ENCODE measurements around the gene PLEKHA6. TPM values are rescaled to one million over a fixed set of nuclear protein-coding genes. Genes with fewer than 3 reads are reported as not detected.

PLEKHA6 gene
- polyA plus RNA-seq, 3 donors = 0.08 TPM; not detected in 1

DNA sequence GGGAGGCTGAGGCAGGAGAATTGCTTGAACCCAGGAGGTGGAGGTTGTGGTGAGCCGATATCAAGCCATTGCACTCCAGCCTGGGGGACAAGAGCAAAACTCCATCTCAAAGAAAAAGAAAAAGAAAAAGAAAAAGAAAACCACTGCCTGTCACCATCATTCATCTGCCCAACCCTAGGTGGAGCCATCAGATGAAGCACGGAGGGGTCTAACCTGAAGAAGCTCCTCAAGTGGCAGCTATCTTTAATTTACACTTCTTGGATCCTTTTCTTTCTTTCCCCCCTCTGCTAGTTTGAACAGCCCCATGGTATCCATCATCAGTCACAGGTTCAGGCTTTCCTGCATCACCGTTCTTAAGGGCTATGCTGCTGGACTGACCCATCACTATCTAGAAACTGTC lies 57.0 kb downstream of the PLEKHA6 start:
- TF ChIP-seq, protein P1, sequence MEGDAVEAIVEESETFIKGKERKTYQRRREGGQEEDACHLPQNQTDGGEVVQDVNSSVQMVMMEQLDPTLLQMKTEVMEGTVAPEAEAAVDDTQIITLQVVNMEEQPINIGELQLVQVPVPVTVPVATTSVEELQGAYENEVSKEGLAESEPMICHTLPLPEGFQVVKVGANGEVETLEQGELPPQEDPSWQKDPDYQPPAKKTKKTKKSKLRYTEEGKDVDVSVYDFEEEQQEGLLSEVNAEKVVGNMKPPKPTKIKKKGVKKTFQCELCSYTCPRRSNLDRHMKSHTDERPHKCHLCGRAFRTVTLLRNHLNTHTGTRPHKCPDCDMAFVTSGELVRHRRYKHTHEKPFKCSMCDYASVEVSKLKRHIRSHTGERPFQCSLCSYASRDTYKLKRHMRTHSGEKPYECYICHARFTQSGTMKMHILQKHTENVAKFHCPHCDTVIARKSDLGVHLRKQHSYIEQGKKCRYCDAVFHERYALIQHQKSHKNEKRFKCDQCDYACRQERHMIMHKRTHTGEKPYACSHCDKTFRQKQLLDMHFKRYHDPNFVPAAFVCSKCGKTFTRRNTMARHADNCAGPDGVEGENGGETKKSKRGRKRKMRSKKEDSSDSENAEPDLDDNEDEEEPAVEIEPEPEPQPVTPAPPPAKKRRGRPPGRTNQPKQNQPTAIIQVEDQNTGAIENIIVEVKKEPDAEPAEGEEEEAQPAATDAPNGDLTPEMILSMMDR (IDR thresholded peaks at IDR 0.05) = no peak
- Histone ChIP-seq H3K27me3 (ENCODE audit: control insufficient read depth in 2 of 2, insufficient read depth in 2 of 2, low read length in 2 of 2) (no peaks in the 10 kb centered on the region), H3K79me2 (ENCODE audit: insufficient read depth, low read length) (no peaks in the 10 kb centered on the region), H2AFZ (ENCODE audit: insufficient read depth, low read depth, low read length, poor library complexity, severe bottlenecking) (no peak overlapping the region), H3K9me3 (replicated peaks in 1 of 2; ENCODE audit: control insufficient read depth in 1 of 2, insufficient read depth in 1 of 2, low read length in 2 of 2) (no peaks in the 10 kb centered on the region), H3K4me3 (replicated peaks in 1 of 3; ENCODE audit: low read depth in 2 of 3, low read length in 3 of 3) (no peak overlapping the region), H3K36me3 (replicated peaks in 1 of 2; ENCODE audit: control insufficient read depth in 1 of 2, insufficient read depth in 2 of 2, low read length in 2 of 2) (no peaks in the 10 kb centered on the region), H3K4me2 (replicated peaks; ENCODE audit: extremely low read depth, low read length, poor library complexity, severe bottlenecking) (no peak overlapping the region), H3K9ac (ENCODE audit: insufficient read depth, low read length, poor library complexity, severe bottlenecking) (no peak overlapping the region), H4K20me1 (ENCODE audit: insufficient read depth, low read length) (no peaks in the 10 kb centered on the region), H3K4me1 (ENCODE audit: control insufficient read depth in 1 of 2, insufficient read depth in 2 of 2, low read length in 2 of 2) (no peaks in the 10 kb centered on the region), H3K27ac (ENCODE audit: low read depth in 1 of 2, low read length in 2 of 2) (no peak overlapping the region)
- Mint-ChIP-seq H3K36me3 (no peaks in the 10 kb centered on the region), H3K27me3 (ENCODE audit: low read depth in 3 of 3) (peaks cover 5 to 6% (median 5%) of the 10 kb centered on the region in 3 donors), H3K27ac (peak overlapping the region in 1 of 7 donors; percentile 40), H3K4me3 (peak overlapping the region in 1 of 2 donors; percentile 2), H3K4me1 (peaks cover 4% of the 10 kb centered on the region), H3K9me3 (peaks cover 0 to 1% (median 0%) of the 10 kb centered on the region in 7 donors)
- intact Hi-C loops (cut with micrococcal nuclease) = no loop called here
- 92% methylated on average over 2 of the region's 3 CpGs for WGBS (ENCODE audit: insufficient coverage)
- no peak for DNase-seq

DNA sequence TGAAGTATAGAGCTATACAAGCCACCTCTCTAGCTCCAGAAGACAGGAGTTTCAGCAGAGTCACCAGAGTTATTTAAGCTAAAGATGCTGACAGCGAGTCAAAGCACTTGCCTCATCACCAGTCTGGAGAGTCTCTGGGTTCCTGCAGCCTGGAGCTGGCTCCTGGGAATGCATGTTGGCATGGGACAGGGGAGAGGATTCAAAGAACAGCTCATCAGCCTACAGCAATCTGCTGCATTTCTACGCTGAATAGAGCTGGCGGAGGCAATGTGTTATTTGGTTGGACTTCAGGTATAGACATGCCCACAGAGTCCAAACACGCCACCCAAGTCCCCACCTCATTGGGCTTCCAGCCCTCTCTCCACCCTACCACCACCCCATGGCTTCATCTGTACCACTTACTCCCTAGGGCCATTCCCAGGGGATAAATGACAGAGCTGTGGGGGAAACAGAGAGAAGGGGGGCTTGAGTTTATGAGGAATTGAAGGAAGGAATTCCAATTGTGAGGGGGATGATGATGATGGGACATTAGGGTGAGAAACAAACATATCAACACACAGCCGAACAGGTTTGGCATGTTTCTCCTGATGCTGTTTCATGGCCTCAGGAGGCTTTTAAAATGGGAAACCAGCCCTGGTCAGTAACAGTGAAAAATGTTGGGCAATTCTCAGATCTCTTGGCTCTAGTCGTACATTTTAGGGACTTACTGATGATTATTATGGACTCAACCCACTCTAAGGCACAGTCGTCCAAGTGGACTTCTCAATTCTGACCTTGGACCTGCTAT lies 58.4 kb downstream of the PLEKHA6 start:
- H3K9me3 Mint-ChIP-seq = peaks cover 0 to 1% (median 0%) of the 10 kb centered on the region in 7 donors
- TF ChIP-seq, protein P1 (IDR thresholded peaks at IDR 0.05) = no peak
- no peak overlapping the region for H2AFZ ChIP-seq (ENCODE audit: insufficient read depth, low read depth, low read length, poor library complexity, severe bottlenecking)
- intact Hi-C loops (cut with micrococcal nuclease) = no loop called here
- DNase-seq = no peak
- no peaks in the 10 kb centered on the region for H3K36me3 ChIP-seq (replicated peaks in 1 of 2; ENCODE audit: control insufficient read depth in 1 of 2, insufficient read depth in 2 of 2, low read length in 2 of 2)
- no peaks in the 10 kb centered on the region for H3K27me3 ChIP-seq (ENCODE audit: control insufficient read depth in 2 of 2, insufficient read depth in 2 of 2, low read length in 2 of 2)
- no peak overlapping the region for H3K4me3 ChIP-seq (replicated peaks in 1 of 3; ENCODE audit: low read depth in 2 of 3, low read length in 3 of 3)
- no peaks in the 10 kb centered on the region for H3K79me2 ChIP-seq (ENCODE audit: insufficient read depth, low read length)
- no peak overlapping the region for H3K4me2 ChIP-seq (replicated peaks; ENCODE audit: extremely low read depth, low read length, poor library complexity, severe bottlenecking)
- no peaks in the 10 kb centered on the region for H3K36me3 Mint-ChIP-seq
- peaks cover 0 to 2% of the 10 kb centered on the region in 2 donors for H3K4me1 ChIP-seq (ENCODE audit: control insufficient read depth in 1 of 2, insufficient read depth in 2 of 2, low read length in 2 of 2)
- H3K9me3 ChIP-seq (replicated peaks in 1 of 2; ENCODE audit: control insufficient read depth in 1 of 2, insufficient read depth in 1 of 2, low read length in 2 of 2) = no peaks in the 10 kb centered on the region
- peaks cover 5% of the 10 kb centered on the region in 3 donors for H3K27me3 Mint-ChIP-seq (ENCODE audit: low read depth in 3 of 3)
- no peaks in the 10 kb centered on the region for H4K20me1 ChIP-seq (ENCODE audit: insufficient read depth, low read length)
- no peak overlapping the region for H3K27ac Mint-ChIP-seq
- WGBS (ENCODE audit: insufficient coverage) = 100% methylated on average over 4 of the region's 7 CpGs
- H3K27ac ChIP-seq (ENCODE audit: low read depth in 1 of 2, low read length in 2 of 2) = no peak overlapping the region
- H3K4me1 Mint-ChIP-seq = peaks cover 10% of the 10 kb centered on the region
- H3K9ac ChIP-seq (ENCODE audit: insufficient read depth, low read length, poor library complexity, severe bottlenecking) = no peak overlapping the region
- no peak overlapping the region for H3K4me3 Mint-ChIP-seq

All from CD14-positive monocyte (primary cell).